Ascending aorta (tissue), 2 donors: ENCODE results near the gene MAP3K13. TPM values are rescaled to one million over a fixed set of nuclear protein-coding genes. Genes with fewer than 3 reads are reported as not detected.
"Not testable (repeated sequence)": the region's sequence is repeated elsewhere in the genome, so short reads cannot be mapped to it uniquely, and the experiment has no call there.

Experiments
- DNase-seq, 2 donors: peaks; one replicate each; pipeline ENCODE4 v3.0.0-alpha.2; 2019; ENCODE audit warnings: low spot score in 2 of 2
- H3K27ac ChIP-seq, 2 donors: fragments of 200-600 bp; sonication (generic); one replicate each; pipeline ENCODE4 v1.5.1; 2016 to 2017; ENCODE audit warnings: mild to moderate bottlenecking in 1 of 2
- H3K27me3 ChIP-seq: fragments of 200-600 bp; sonication (generic); one replicate; pipeline ENCODE4 v1.5.1; 2017
- H3K36me3 ChIP-seq, 2 donors: fragments of 200-600 bp; sonication (generic); one replicate each; pipeline ENCODE4 v1.5.1; 2016
- H3K4me1 ChIP-seq, 2 donors: fragments of 200-600 bp; sonication (generic); one replicate each; pipeline ENCODE4 v1.5.1; 2016 to 2017; ENCODE audit warnings: mild to moderate bottlenecking in 1 of 2
- H3K4me3 ChIP-seq, 2 donors: fragments of 200-600 bp; sonication (generic); one replicate each; pipeline ENCODE4 v1.5.1; 2016 to 2017; ENCODE audit warnings: mild to moderate bottlenecking in 1 of 2
- H3K9me3 ChIP-seq, 2 donors: fragments of 200-600 bp; sonication (generic); one replicate each; pipeline ENCODE4 v1.5.1; 2016
- intact Hi-C: fragments of 100-400 bp; cut with DNase I; formaldehyde crosslinking; loops from one replicate; pipeline ENCODE4 v1.15.1; 2023
- total RNA-seq: library from RNA; depleted of rRNA; stranded (reverse); fragments of >200 nt; gene quantifications from one replicate; pipeline ENCODE4 v1.1.0, GENCODE V29; 2016
- TF ChIP-seq, protein P1 (sequence below), 3 experiments: fragments of 200-600 bp in 2 of 3; fragments of 450-650 bp in 1 of 3; sonication (generic) in 2 of 3; IDR thresholded peaks; one replicate each; pipeline ENCODE4 v1.5.1; 2016 to 2019; ENCODE audit warnings: antibody characterized with exemption in 3 of 3, mild to moderate bottlenecking in 1 of 3, moderate library complexity in 1 of 3

MAP3K13 gene
- total RNA-seq, 1 donor from 2014 or later = 21.9 TPM

DNA sequence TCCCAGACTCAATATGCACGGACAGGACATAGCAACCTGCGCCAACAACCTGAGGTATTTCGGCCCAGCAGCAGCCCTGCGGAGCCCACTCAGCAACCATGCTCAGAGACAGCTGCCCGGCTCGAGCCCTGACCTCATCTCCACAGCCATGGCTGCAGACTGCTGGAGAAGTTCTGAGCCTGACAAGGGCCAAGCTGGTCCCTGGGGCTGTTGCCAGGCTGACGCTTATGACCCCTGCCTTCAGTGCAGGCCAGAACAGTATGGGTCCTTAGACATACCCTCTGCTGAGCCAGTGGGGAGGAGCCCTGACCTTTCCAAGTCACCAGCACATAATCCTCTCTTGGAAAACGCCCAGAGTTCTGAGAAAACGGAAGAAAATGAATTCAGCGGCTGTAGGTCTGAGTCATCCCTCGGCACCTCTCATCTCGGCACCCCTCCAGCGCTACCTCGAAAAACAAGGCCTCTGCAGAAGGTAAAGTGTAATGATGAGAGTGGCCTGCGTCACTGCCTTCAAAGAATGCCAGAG lies 110.4 kb downstream of the MAP3K13 start:
- peaks cover 23 to 42% of the 10 kb centered on the region in 2 donors for H3K36me3 ChIP-seq
- TF ChIP-seq, protein P1, sequence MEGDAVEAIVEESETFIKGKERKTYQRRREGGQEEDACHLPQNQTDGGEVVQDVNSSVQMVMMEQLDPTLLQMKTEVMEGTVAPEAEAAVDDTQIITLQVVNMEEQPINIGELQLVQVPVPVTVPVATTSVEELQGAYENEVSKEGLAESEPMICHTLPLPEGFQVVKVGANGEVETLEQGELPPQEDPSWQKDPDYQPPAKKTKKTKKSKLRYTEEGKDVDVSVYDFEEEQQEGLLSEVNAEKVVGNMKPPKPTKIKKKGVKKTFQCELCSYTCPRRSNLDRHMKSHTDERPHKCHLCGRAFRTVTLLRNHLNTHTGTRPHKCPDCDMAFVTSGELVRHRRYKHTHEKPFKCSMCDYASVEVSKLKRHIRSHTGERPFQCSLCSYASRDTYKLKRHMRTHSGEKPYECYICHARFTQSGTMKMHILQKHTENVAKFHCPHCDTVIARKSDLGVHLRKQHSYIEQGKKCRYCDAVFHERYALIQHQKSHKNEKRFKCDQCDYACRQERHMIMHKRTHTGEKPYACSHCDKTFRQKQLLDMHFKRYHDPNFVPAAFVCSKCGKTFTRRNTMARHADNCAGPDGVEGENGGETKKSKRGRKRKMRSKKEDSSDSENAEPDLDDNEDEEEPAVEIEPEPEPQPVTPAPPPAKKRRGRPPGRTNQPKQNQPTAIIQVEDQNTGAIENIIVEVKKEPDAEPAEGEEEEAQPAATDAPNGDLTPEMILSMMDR (IDR thresholded peaks at IDR 0.05) = no peak
- H3K4me3 ChIP-seq = no peak overlapping the region
- H3K9me3 ChIP-seq = no peaks in the 10 kb centered on the region
- intact Hi-C loops = no loop called here
- no peak for DNase-seq
- no peak overlapping the region for H3K27ac ChIP-seq
- no peaks in the 10 kb centered on the region for H3K4me1 ChIP-seq
- no peaks in the 10 kb centered on the region for H3K27me3 ChIP-seq

DNA sequence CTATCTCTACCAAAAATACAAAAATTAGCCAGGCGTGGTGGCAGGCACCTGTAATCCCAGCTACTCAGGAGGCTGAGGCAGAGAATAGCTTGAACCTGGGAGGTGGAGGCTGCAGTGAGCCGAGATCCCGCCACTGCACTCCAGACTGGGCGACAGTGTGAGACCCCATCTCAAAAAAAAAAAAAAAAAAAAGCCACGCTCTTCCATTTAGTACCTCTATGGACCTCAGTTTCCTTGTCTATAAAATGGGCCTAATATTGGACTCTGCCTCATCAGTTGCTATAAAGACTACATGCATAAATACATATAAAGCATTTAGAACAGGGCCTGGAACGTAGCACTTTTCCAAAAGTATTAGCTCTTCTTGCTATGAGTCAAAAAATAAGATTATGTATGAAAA lies 112.0 kb downstream of the MAP3K13 start:
- intact Hi-C loops, H3K4me3 ChIP-seq, H3K4me1 ChIP-seq, H3K9me3 ChIP-seq, H3K27me3 ChIP-seq, H3K27ac ChIP-seq, DNase-seq: not testable (repeated sequence)
- H3K36me3 ChIP-seq = peaks cover 28 to 45% of the 10 kb centered on the region in 2 donors

GRCh38 chr3:185477316-185477715 lies 114.4 kb downstream of the MAP3K13 start:
- Histone ChIP-seq H3K36me3 (peaks cover 41 to 66% of the 10 kb centered on the region in 2 donors), H3K4me3 (no peak overlapping the region), H3K27ac (no peak overlapping the region), H3K9me3 (no peaks in the 10 kb centered on the region), H3K4me1 (no peaks in the 10 kb centered on the region), H3K27me3 (no peaks in the 10 kb centered on the region)
- DNase-seq = no peak
- intact Hi-C loops = no loop called here
- TF ChIP-seq, protein P1 (IDR thresholded peaks at IDR 0.05) = no peak

- no peaks in the 10 kb centered on the region for H3K4me1 ChIP-seq
- intact Hi-C loops = no loop called here
- TF ChIP-seq, protein P1 (IDR thresholded peaks at IDR 0.05) = no peak
These were observed 116.5 kb downstream of the MAP3K13 start for GRCh38 chr3:185479373-185479945.

DNA sequence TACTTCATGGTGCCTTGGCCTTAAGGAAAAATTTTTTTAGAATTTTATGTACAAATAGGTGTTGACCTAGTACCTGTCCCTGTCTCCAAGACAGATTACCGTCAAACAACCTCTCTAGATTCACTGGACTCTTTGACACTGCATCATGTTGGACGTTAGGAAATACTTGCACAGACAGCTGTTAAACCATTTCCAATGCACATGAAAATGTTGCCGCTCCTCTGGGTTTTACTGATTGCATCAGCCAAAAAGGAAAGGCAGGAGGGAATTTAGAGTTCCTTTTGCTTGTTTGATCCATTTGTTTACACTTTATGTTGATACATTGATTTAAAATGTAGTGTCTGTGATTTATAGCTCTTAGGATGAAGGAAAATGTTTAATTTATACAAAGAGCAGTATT lies 121.4 kb downstream of the MAP3K13 start:
- H3K4me3 ChIP-seq = no peak overlapping the region
- no peaks in the 10 kb centered on the region for H3K9me3 ChIP-seq
- H3K4me1 ChIP-seq = no peaks in the 10 kb centered on the region
- intact Hi-C loops = no loop called here
- DNase-seq = no peak
- TF ChIP-seq, protein P1 (IDR thresholded peaks at IDR 0.05) = no peak
- no peaks in the 10 kb centered on the region for H3K27me3 ChIP-seq
- H3K36me3 ChIP-seq = peaks cover 22 to 49% of the 10 kb centered on the region in 2 donors
- H3K27ac ChIP-seq = no peak overlapping the region

More at GRCh38 chr3:185479373-185479945, 116.5 kb downstream of the MAP3K13 start:
- Histone ChIP-seq H3K36me3 (peaks cover 26 to 59% of the 10 kb centered on the region in 2 donors), H3K27ac (no peak overlapping the region), H3K27me3 (no peaks in the 10 kb centered on the region), H3K9me3 (no peaks in the 10 kb centered on the region), H3K4me3 (no peak overlapping the region)
- DNase-seq = no peak

GRCh38 chr3:185486394-185486793 lies 123.5 kb downstream of the MAP3K13 start:
- intact Hi-C loops = no loop called here
- no peaks in the 10 kb centered on the region for H3K9me3 ChIP-seq
- no peak for DNase-seq
- no peak overlapping the region for H3K27ac ChIP-seq
- H3K4me3 ChIP-seq = no peak overlapping the region
- no peaks in the 10 kb centered on the region for H3K4me1 ChIP-seq
- no peaks in the 10 kb centered on the region for H3K27me3 ChIP-seq
- TF ChIP-seq, protein P1 (IDR thresholded peaks at IDR 0.05) = no peak
- H3K36me3 ChIP-seq = peaks cover 11 to 49% of the 10 kb centered on the region in 2 donors
